CD14-positive monocyte (primary cell): ENCODE results near the gene GPR39. TPM values are rescaled to one million over a fixed set of nuclear protein-coding genes. Genes with fewer than 3 reads are reported as not detected.
A peak's percentile ranks its signal among the peaks of the same experiment; 100 is the strongest.

Experiments used
- DNase-seq, 3 donors: peaks; one replicate each; pipeline ENCODE4 v3.0.0-alpha.2; 2011 to 2022
- H2AFZ ChIP-seq: 2 replicates; pipeline ENCODE4 v1.6.0; 2012; ENCODE audit warnings: mild to moderate bottlenecking, low read depth, low read length, inconsistent platforms; ENCODE audit not compliant: insufficient read depth, poor library complexity, severe bottlenecking
- H3K27ac ChIP-seq, 2 donors: 1 replicate in 1 of 2; 2 replicates in 1 of 2; pipeline ENCODE4 v1.5.1; 2012 to 2013; ENCODE audit warnings: low read length in 2 of 2, control low read depth in 1 of 2, inconsistent platforms in 1 of 2, low read depth in 1 of 2, mild to moderate bottlenecking in 1 of 2
- H3K27me3 ChIP-seq, 2 donors: one replicate each; pipeline versions ENCODE4 v1.6.0 to v1.6.1; 2011 to 2013; ENCODE audit warnings: low read length in 2 of 2; ENCODE audit not compliant: control insufficient read depth in 2 of 2, insufficient read depth in 2 of 2
- H3K36me3 ChIP-seq, 2 donors: replicated peaks in 1 of 2; 1 replicate in 1 of 2; 2 replicates in 1 of 2; pipeline versions ENCODE4 v1.5.1 to v1.6.1; 2012 to 2013; ENCODE audit warnings: low read length in 2 of 2, control low read depth in 1 of 2, inconsistent platforms in 1 of 2, mild to moderate bottlenecking in 1 of 2; ENCODE audit not compliant: insufficient read depth in 2 of 2, control insufficient read depth in 1 of 2
- H3K4me1 ChIP-seq, 2 donors: 1 replicate in 1 of 2; 2 replicates in 1 of 2; pipeline versions ENCODE4 v1.5.1 to v1.6.1; 2012 to 2013; ENCODE audit warnings: low read length in 2 of 2, control low read depth in 1 of 2, inconsistent platforms in 1 of 2, mild to moderate bottlenecking in 1 of 2, moderate library complexity in 1 of 2; ENCODE audit not compliant: insufficient read depth in 2 of 2, control insufficient read depth in 1 of 2
- H3K4me2 ChIP-seq: replicated peaks from 2 replicates; pipeline ENCODE3; 2012; ENCODE audit warnings: low read length, moderate library complexity, mild to moderate bottlenecking; ENCODE audit not compliant: poor library complexity, severe bottlenecking; ENCODE audit errors: extremely low read depth
- H3K4me3 ChIP-seq, 3 experiments: fragments of 200-600 bp in 1 of 3; sonication (generic) in 1 of 3; replicated peaks in 1 of 3; 1 replicate in 2 of 3; 2 replicates in 1 of 3; pipeline ENCODE4 v1.5.1; 2011 to 2013; ENCODE audit warnings: low read length in 3 of 3, mild to moderate bottlenecking in 3 of 3, control low read depth in 2 of 3, low read depth in 2 of 3, inconsistent platforms in 1 of 3, moderate library complexity in 1 of 3
- H3K79me2 ChIP-seq: 2 replicates; pipeline ENCODE4 v1.6.0; 2012; ENCODE audit warnings: mild to moderate bottlenecking, control low read depth, inconsistent platforms, low read length, moderate library complexity; ENCODE audit not compliant: insufficient read depth
- H3K9ac ChIP-seq: 2 replicates; pipeline ENCODE4 v1.6.0; 2017; ENCODE audit warnings: low read length, mild to moderate bottlenecking; ENCODE audit not compliant: insufficient read depth, poor library complexity, severe bottlenecking
- H3K9me3 ChIP-seq, 2 donors: replicated peaks in 1 of 2; 1 replicate in 1 of 2; 2 replicates in 1 of 2; pipeline versions ENCODE4 v1.5.1 to v1.6.1; 2012 to 2013; ENCODE audit warnings: low read length in 2 of 2, control low read depth in 1 of 2; ENCODE audit not compliant: control insufficient read depth in 1 of 2, insufficient read depth in 1 of 2
- H4K20me1 ChIP-seq: 2 replicates; pipeline ENCODE4 v1.6.0; 2012; ENCODE audit warnings: mild to moderate bottlenecking, low read length, control low read depth, moderate library complexity; ENCODE audit not compliant: insufficient read depth
- H3K27ac Mint-ChIP-seq, 7 donors: one replicate each; pipeline ENCODE4 v1.8.0; 2020; ENCODE audit warnings: mild to moderate bottlenecking in 7 of 7, mixed read lengths in 7 of 7, moderate library complexity in 6 of 7, inconsistent platforms in 2 of 7
- H3K27me3 Mint-ChIP-seq, 3 donors: one replicate each; pipeline ENCODE4 v1.8.0; 2021 to 2022; ENCODE audit warnings: low read depth in 3 of 3, mild to moderate bottlenecking in 3 of 3, mixed read lengths in 3 of 3, moderate library complexity in 3 of 3, inconsistent platforms in 1 of 3
- H3K36me3 Mint-ChIP-seq, 2 donors: one replicate each; pipeline ENCODE4 v1.8.0; 2020; ENCODE audit warnings: mixed read lengths in 2 of 2, inconsistent platforms in 1 of 2, mild to moderate bottlenecking in 1 of 2
- H3K4me1 Mint-ChIP-seq: one replicate; pipeline ENCODE4 v1.8.0; 2020; ENCODE audit warnings: mild to moderate bottlenecking, mixed read lengths
- H3K4me3 Mint-ChIP-seq, 2 donors: one replicate each; pipeline ENCODE4 v1.8.0; 2020; ENCODE audit warnings: mild to moderate bottlenecking in 2 of 2, mixed read lengths in 2 of 2, moderate library complexity in 1 of 2
- H3K9me3 Mint-ChIP-seq, 7 donors: one replicate each; pipeline ENCODE4 v1.8.0; 2020 to 2022; ENCODE audit warnings: mixed read lengths in 7 of 7, mild to moderate bottlenecking in 6 of 7, moderate library complexity in 6 of 7, inconsistent platforms in 2 of 7
- CTCF ChIP-seq: fragments of 200-600 bp; IDR thresholded peaks from one replicate; pipeline ENCODE4 v1.8.0; 2022; ENCODE audit warnings: antibody characterized with exemption, mild to moderate bottlenecking
- WGBS: methylation state at CpG from one replicate; pipeline ENCODE4 v1.1.5; 2013; ENCODE audit warnings: missing lambda C conversion rate; ENCODE audit not compliant: insufficient coverage; 5-methylcytosine and 5-hydroxymethylcytosine counted together
- intact Hi-C, 2 donors: fragments of 100-400 bp; cut with micrococcal nuclease; formaldehyde crosslinking; loops; one replicate each; pipeline versions ENCODE4 v1.15.0 to v1.15.1; 2023
- polyA plus RNA-seq, 3 donors: library from polyadenylated mRNA; depleted of rRNA in 1 of 3; unstranded in 2 of 3; stranded (reverse) in 1 of 3; fragments of 300-500 nt in 2 of 3; fragments of >200 nt in 1 of 3; fragmentation: Illumina TruSeq in 2 of 3; gene quantifications; 1 replicate in 2 of 3; 2 replicates in 1 of 3; pipeline ENCODE4 v1.2.3, GENCODE V29; 2012 to 2021

The GPR39 gene
- polyA plus RNA-seq, 3 donors = 0.12 TPM; not detected in 2

- H3K4me2 ChIP-seq = no peak overlapping the region
- DNase-seq = no peak
- H3K4me1 ChIP-seq = no peaks in the 10 kb centered on the region
- H3K36me3 ChIP-seq = no peaks in the 10 kb centered on the region
- Mint-ChIP-seq H3K4me3 (no peak overlapping the region), H3K9me3 (peaks cover 0 to 4% (median 3%) of the 10 kb centered on the region in 7 donors), H3K27me3 (peaks cover 6 to 24% (median 8%) of the 10 kb centered on the region in 3 donors), H3K4me1 (no peaks in the 10 kb centered on the region), H3K36me3 (no peaks in the 10 kb centered on the region), H3K27ac (peak overlapping the region in 1 of 7 donors; percentile 11)
- no peak for TF ChIP-seq CTCF
- no peak overlapping the region for H3K4me3 ChIP-seq
- no peak overlapping the region for H3K9ac ChIP-seq
- no peak overlapping the region for H3K27ac ChIP-seq
- no peaks in the 10 kb centered on the region for H3K9me3 ChIP-seq
- no peak overlapping the region for H2AFZ ChIP-seq
- intact Hi-C loops = no loop called here
- peaks cover 0 to 4% of the 10 kb centered on the region in 2 donors for H3K27me3 ChIP-seq
- no peaks in the 10 kb centered on the region for H3K79me2 ChIP-seq
- no peaks in the 10 kb centered on the region for H4K20me1 ChIP-seq
These were observed 173.4 kb downstream of the GPR39 start for GRCh38 chr2:132589966-132590365.

- Histone ChIP-seq H2AFZ (no peak overlapping the region), H3K27me3 (peaks cover 0 to 2% of the 10 kb centered on the region in 2 donors), H4K20me1 (no peaks in the 10 kb centered on the region), H3K4me3 (no peak overlapping the region), H3K79me2 (no peaks in the 10 kb centered on the region), H3K9ac (no peak overlapping the region), H3K27ac (no peak overlapping the region), H3K4me1 (no peaks in the 10 kb centered on the region), H3K9me3 (peaks cover 4 to 6% of the 10 kb centered on the region in 2 donors), H3K36me3 (no peaks in the 10 kb centered on the region), H3K4me2 (no peak overlapping the region)
- Mint-ChIP-seq H3K27ac (no peak overlapping the region), H3K27me3 (peaks cover 5 to 23% (median 7%) of the 10 kb centered on the region in 3 donors), H3K4me1 (no peaks in the 10 kb centered on the region), H3K4me3 (no peak overlapping the region), H3K36me3 (no peaks in the 10 kb centered on the region), H3K9me3 (peaks cover 4 to 13% (median 5%) of the 10 kb centered on the region in 7 donors)
- DNase-seq = no peak
- TF ChIP-seq CTCF = no peak
- 50% methylated on average over 1 of the region's 2 CpGs for WGBS
- intact Hi-C loops = no loop called here
These were observed 176.6 kb downstream of the GPR39 start for GRCh38 chr2:132593171-132593570.
